Cardiac fibroblast (primary cell): ENCODE measurements around the gene NT5DC3.

ENCODE experiments used
- DNase-seq, 2 donors: peaks; one replicate each; pipeline versions ENCODE4 v3.0.0 to v3.0.0-alpha.2; 2010; ENCODE audit warnings: low read depth in 2 of 2
- H3K4me3 ChIP-seq, 2 donors: replicated peaks in 1 of 2; 1 replicate in 1 of 2; 2 replicates in 1 of 2; pipeline ENCODE4 v1.5.1; 2011; ENCODE audit warnings: low read depth in 2 of 2, low read length in 2 of 2, mild to moderate bottlenecking in 2 of 2, moderate library complexity in 1 of 2
- CTCF ChIP-seq: IDR thresholded peaks from one replicate; pipeline ENCODE4 v1.5.1; 2011; ENCODE audit warnings: low read depth, mild to moderate bottlenecking, low read length, inconsistent platforms

The NT5DC3 gene

GRCh38 chr12:103833095-103833775 lies 7.8 kb downstream of the NT5DC3 start:
- TF ChIP-seq CTCF = no peak
- peak; percentile 18 to 37 for DNase-seq
- no peak overlapping the region for H3K4me3 ChIP-seq

- DNase-seq = no peak
- H3K4me3 ChIP-seq = no peak overlapping the region
- TF ChIP-seq CTCF = no peak
Measured at GRCh38 chr12:103832048-103832997, 8.7 kb downstream of the NT5DC3 start.

GRCh38 chr12:103830730-103831320 lies 10.2 kb downstream of the NT5DC3 start:
- no peak overlapping the region for H3K4me3 ChIP-seq
- no peak for TF ChIP-seq CTCF
- no peak for DNase-seq

- no peak overlapping the region for H3K4me3 ChIP-seq
- TF ChIP-seq CTCF = no peak
- DNase-seq = no peak
Measured at GRCh38 chr12:103830025-103830725, 10.9 kb downstream of the NT5DC3 start.

- TF ChIP-seq CTCF = no peak
- no peak for DNase-seq
- no peak overlapping the region for H3K4me3 ChIP-seq
Measured at GRCh38 chr12:103829092-103829491, 11.9 kb downstream of the NT5DC3 start.

- DNase-seq = no peak
- no peak for TF ChIP-seq CTCF
- no peak overlapping the region for H3K4me3 ChIP-seq
Measured at GRCh38 chr12:103827911-103828391, 13.1 kb downstream of the NT5DC3 start.
